GM12878 (cell line): Measurements from ENCODE around the gene SSH2. TPM values are rescaled to one million over a fixed set of nuclear protein-coding genes. Genes with fewer than 3 reads are reported as not detected.

ENCODE experiments used
- ATAC-seq: fragments of 200-7000 bp; cut with Tn5 transposase; 3 replicates; pipeline ENCODE4 v1.9.1; 2020; ENCODE audit warnings: mild to moderate bottlenecking, moderate library complexity
- BruUV-seq: library from RNA; stranded (reverse); fragments of 400-500 nt; replicated peaks from 2 replicates; lab custom pipeline; 2021; lab: Mats Ljungman, UMichigan
- CTCF ChIA-PET: fragments of 300-600 bp; sonication (Branson Sonifier 250); formaldehyde crosslinking; extraction: SDS; loops from one replicate; lab custom pipeline; 2021; ENCODE audit warnings: inconsistent platforms; lab: Yijun Ruan, JAX
- POLR2A ChIA-PET: fragments of 350-600 bp; formaldehyde crosslinking; extraction: SDS; loops from one replicate; lab custom pipeline; 2021; ENCODE audit warnings: inconsistent platforms; lab: Charles Lee
- RAD21 ChIA-PET: fragments of 300-600 bp; sonication (Branson Sonifier 250); formaldehyde crosslinking; loops from one replicate; lab custom pipeline; 2023; ENCODE audit warnings: antibody characterized with exemption; ENCODE audit not compliant: unreplicated experiment; lab: Charles Lee
- SMC1A ChIA-PET: fragments of 300-600 bp; sonication (Branson Sonifier 250); formaldehyde crosslinking; loops from one replicate; lab custom pipeline; 2023; ENCODE audit not compliant: unreplicated experiment, uncharacterized antibody; lab: Charles Lee
- DNase-seq: peaks from one replicate; pipeline ENCODE4 v3.0.0-alpha.2; 2011; ENCODE audit warnings: low read depth, low spot score
- FAIRE-seq: peaks from 3 replicates; lab custom pipeline; 2011; peaks lifted over from hg19 to GRCh38; lab: Jason Lieb, UNC
- H2AFZ ChIP-seq: 2 replicates; pipeline ENCODE4 v1.6.0; 2011; ENCODE audit warnings: low read depth, low read length, control low read depth; ENCODE audit not compliant: control insufficient read depth
- H3K27ac ChIP-seq: 2 replicates; pipeline ENCODE4 v1.5.1; 2011; ENCODE audit warnings: control low read depth; ENCODE audit not compliant: control insufficient read depth, insufficient read depth
- H3K27me3 ChIP-seq, 2 experiments: replicated peaks in 1 of 2; 2 replicates each; pipeline versions ENCODE4 v1.6.0 to v1.6.1; 2011; ENCODE audit warnings: low read length in 1 of 2; ENCODE audit not compliant: control insufficient read depth in 2 of 2, insufficient read depth in 2 of 2
- H3K36me3 ChIP-seq, 2 experiments: 2 replicates each; pipeline ENCODE4 v1.5.1; 2011; ENCODE audit warnings: low read length in 1 of 2; ENCODE audit not compliant: control insufficient read depth in 2 of 2, insufficient read depth in 2 of 2
- H3K4me1 ChIP-seq: 2 replicates; pipeline ENCODE4 v1.6.1; 2011; ENCODE audit warnings: mild to moderate bottlenecking, low read length, moderate library complexity, mixed read lengths; ENCODE audit not compliant: control insufficient read depth, insufficient read depth
- H3K4me2 ChIP-seq: 2 replicates; pipeline ENCODE4 v1.6.0; 2011; ENCODE audit warnings: control low read depth; ENCODE audit not compliant: control insufficient read depth, insufficient read depth
- H3K4me3 ChIP-seq: fragments of 200-600 bp; sonication (generic); 2 replicates; pipeline ENCODE4 v1.5.1; 2016
- H3K79me2 ChIP-seq: 2 replicates; pipeline ENCODE4 v1.6.0; 2011; ENCODE audit warnings: low read length; ENCODE audit not compliant: control insufficient read depth, insufficient read depth
- H3K9ac ChIP-seq: 2 replicates; pipeline ENCODE4 v1.8.0; 2011; ENCODE audit warnings: low read length, control low read depth, mixed read lengths; ENCODE audit not compliant: control insufficient read depth, insufficient read depth
- H3K9me3 ChIP-seq: replicated peaks from 3 replicates; pipeline ENCODE4 v1.5.1; 2011; ENCODE audit warnings: mild to moderate bottlenecking, low read length; ENCODE audit not compliant: control insufficient read depth, insufficient read depth
- H4K20me1 ChIP-seq: 2 replicates; pipeline ENCODE4 v1.6.0; 2011; ENCODE audit not compliant: control insufficient read depth, insufficient read depth
- CHD2 ChIP-seq: IDR thresholded peaks from 2 replicates; pipeline ENCODE4 v1.6.1; 2011; ENCODE audit warnings: low read depth, low read length, improper control_type of control experiment, borderline replicate concordance
- CREM ChIP-seq: IDR thresholded peaks from 2 replicates; pipeline ENCODE4 v1.6.1; 2014; ENCODE audit warnings: antibody characterized with exemption, low read depth
- EZH2 ChIP-seq: IDR thresholded peaks from 2 replicates; pipeline ENCODE4 v1.6.1; 2012; ENCODE audit warnings: low read depth, mild to moderate bottlenecking, control low read depth, inconsistent platforms, low read length, borderline replicate concordance; ENCODE audit not compliant: control insufficient read depth
- MEF2A ChIP-seq: IDR thresholded peaks from 2 replicates; pipeline ENCODE4 v1.6.1; 2011; ENCODE audit warnings: low read depth, mild to moderate bottlenecking, low read length, moderate library complexity; ENCODE audit not compliant: insufficient read depth
- MTA3 ChIP-seq: IDR thresholded peaks from 2 replicates; pipeline ENCODE4 v1.6.1; 2012; ENCODE audit warnings: low read length, inconsistent platforms, borderline replicate concordance
- NR2C1 ChIP-seq: fragments of 450-650 bp; IDR thresholded peaks from 2 replicates; pipeline ENCODE4 v1.6.1; 2017; ENCODE audit warnings: antibody characterized with exemption, mild to moderate bottlenecking, moderate library complexity
- RBBP5 ChIP-seq: fragments of 200-600 bp; sonication (generic); conservative IDR thresholded peaks from 2 replicates; pipeline ENCODE4 v1.6.1; 2016
- SPI1 ChIP-seq: IDR thresholded peaks from 2 replicates; pipeline ENCODE4 v1.6.1; 2011; ENCODE audit warnings: low read depth, mild to moderate bottlenecking, low read length, moderate library complexity, borderline replicate concordance; ENCODE audit not compliant: insufficient read depth
- TCF12 ChIP-seq: IDR thresholded peaks from 2 replicates; pipeline ENCODE4 v1.6.1; 2011; ENCODE audit warnings: low read depth, mild to moderate bottlenecking, low read length
- ZNF207 ChIP-seq: fragments of 450-650 bp; IDR thresholded peaks from 2 replicates; pipeline ENCODE4 v1.6.1; 2014; ENCODE audit warnings: antibody characterized with exemption, mild to moderate bottlenecking, borderline replicate concordance
- WGBS: methylation state at CpG from one replicate; pipeline ENCODE4 v1.1.6; 2016; ENCODE audit warnings: low lambda C conversion rate; ENCODE audit not compliant: insufficient replicate concordance, insufficient coverage; ENCODE audit errors: missing lambda C conversion rate; 5-methylcytosine and 5-hydroxymethylcytosine counted together
- in situ Hi-C: fragments of 300-500 bp; cut with MboI; formaldehyde crosslinking; loops from 9 replicates; pipeline ENCODE4 v1.14.3; 2018; ENCODE audit warnings: mixed read lengths
- intact Hi-C: fragments of 100-400 bp; cut with micrococcal nuclease; formaldehyde crosslinking; loops from one replicate; pipeline ENCODE4 v1.14.2; 2022; ENCODE audit not compliant: unreplicated experiment
- polyA plus RNA-seq, 11 experiments: library from polyadenylated mRNA; depleted of rRNA in 4 of 11; unstranded in 6 of 11; stranded (reverse) in 5 of 11; fragments of >200 nt; fragmentation: Nextera tagmentation in 4 of 11; fragmentation: Illumina TruSeq in 1 of 11; extraction: Ambion mirVana in 4 of 11; extraction: Trizol in 1 of 11; gene quantifications; 1 replicate in 1 of 11; 2 replicates in 10 of 11; pipeline versions ENCODE4 v1.2.1 to v1.2.3, GENCODE V29; 2011 to 2016; ENCODE audit warnings: inconsistent platforms in 2 of 11, missing spikeins in 2 of 11, low read depth in 1 of 11
- total RNA-seq, 4 experiments: library from RNA; depleted of rRNA in 3 of 4; stranded (reverse); fragments of >200 nt in 3 of 4; fragmentation: Illumina TruSeq in 1 of 4; extraction: Trizol in 1 of 4; gene quantifications; 2 replicates each; pipeline versions ENCODE4 v1.2.1 to v1.2.3, GENCODE V29; 2013 to 2021
- TF ChIP-seq, protein P1 (sequence below): fragments of 450-650 bp; IDR thresholded peaks from 2 replicates; pipeline ENCODE4 v1.6.1; 2016; ENCODE audit warnings: mild to moderate bottlenecking
- TF ChIP-seq, protein P2 (sequence below): fragments of 450-650 bp; IDR thresholded peaks from 2 replicates; pipeline ENCODE4 v1.6.1; 2017; ENCODE audit warnings: mild to moderate bottlenecking, moderate library complexity
- TF ChIP-seq, protein P3 (sequence below), 3 experiments: IDR thresholded peaks in 2 of 3; conservative IDR thresholded peaks in 1 of 3; 2 replicates each; pipeline ENCODE4 v1.5.1; 2011; ENCODE audit warnings: low read depth in 3 of 3, low read length in 3 of 3, mild to moderate bottlenecking in 3 of 3, control low read depth in 2 of 3, moderate library complexity in 2 of 3, inconsistent platforms in 1 of 3, mixed read lengths in 1 of 3; ENCODE audit not compliant: control insufficient read depth in 2 of 3, insufficient read depth in 1 of 3; ENCODE audit errors: extremely low read depth in 1 of 3

The SSH2 gene
- total and polyA plus RNA-seq, 10 of the 15 experiments (the other 5 are each of a cell fraction or from before 2014, with no cell fraction given), result 9.3 to 65.9 (median 34.0) TPM

DNA sequence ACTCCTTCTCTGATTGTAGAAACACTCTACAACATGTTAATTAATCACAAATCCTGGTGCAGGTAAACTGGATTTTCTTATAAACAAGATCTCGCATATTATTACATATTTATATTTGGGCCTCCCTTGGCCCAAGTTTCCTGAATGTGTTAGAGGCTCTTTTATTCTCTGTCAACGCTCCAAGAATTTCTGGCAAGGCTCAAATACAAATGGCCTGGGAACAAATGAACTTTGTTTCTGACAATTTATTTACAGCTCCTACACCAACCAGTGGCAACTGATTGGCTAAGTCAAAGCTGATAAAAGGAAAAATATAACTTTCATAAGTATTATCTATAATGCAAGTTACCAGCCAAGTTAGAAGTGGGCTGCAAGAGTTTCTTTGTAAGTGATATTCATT is 242.4 kb downstream of the SSH2 start:
- H3K4me2 ChIP-seq, result no peak overlapping the region
- TF ChIP-seq SPI1 (no peak), CREM (no peak), ZNF207 (no peak), RBBP5 (no peak), MEF2A (no peak), EZH2 (no peak), TCF12 (no peak), NR2C1 (no peak), MTA3 (no peak), CHD2 (no peak)
- TF ChIP-seq, protein P1, sequence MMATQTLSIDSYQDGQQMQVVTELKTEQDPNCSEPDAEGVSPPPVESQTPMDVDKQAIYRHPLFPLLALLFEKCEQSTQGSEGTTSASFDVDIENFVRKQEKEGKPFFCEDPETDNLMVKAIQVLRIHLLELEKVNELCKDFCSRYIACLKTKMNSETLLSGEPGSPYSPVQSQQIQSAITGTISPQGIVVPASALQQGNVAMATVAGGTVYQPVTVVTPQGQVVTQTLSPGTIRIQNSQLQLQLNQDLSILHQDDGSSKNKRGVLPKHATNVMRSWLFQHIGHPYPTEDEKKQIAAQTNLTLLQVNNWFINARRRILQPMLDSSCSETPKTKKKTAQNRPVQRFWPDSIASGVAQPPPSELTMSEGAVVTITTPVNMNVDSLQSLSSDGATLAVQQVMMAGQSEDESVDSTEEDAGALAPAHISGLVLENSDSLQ, result no peak
- TF ChIP-seq, protein P2, sequence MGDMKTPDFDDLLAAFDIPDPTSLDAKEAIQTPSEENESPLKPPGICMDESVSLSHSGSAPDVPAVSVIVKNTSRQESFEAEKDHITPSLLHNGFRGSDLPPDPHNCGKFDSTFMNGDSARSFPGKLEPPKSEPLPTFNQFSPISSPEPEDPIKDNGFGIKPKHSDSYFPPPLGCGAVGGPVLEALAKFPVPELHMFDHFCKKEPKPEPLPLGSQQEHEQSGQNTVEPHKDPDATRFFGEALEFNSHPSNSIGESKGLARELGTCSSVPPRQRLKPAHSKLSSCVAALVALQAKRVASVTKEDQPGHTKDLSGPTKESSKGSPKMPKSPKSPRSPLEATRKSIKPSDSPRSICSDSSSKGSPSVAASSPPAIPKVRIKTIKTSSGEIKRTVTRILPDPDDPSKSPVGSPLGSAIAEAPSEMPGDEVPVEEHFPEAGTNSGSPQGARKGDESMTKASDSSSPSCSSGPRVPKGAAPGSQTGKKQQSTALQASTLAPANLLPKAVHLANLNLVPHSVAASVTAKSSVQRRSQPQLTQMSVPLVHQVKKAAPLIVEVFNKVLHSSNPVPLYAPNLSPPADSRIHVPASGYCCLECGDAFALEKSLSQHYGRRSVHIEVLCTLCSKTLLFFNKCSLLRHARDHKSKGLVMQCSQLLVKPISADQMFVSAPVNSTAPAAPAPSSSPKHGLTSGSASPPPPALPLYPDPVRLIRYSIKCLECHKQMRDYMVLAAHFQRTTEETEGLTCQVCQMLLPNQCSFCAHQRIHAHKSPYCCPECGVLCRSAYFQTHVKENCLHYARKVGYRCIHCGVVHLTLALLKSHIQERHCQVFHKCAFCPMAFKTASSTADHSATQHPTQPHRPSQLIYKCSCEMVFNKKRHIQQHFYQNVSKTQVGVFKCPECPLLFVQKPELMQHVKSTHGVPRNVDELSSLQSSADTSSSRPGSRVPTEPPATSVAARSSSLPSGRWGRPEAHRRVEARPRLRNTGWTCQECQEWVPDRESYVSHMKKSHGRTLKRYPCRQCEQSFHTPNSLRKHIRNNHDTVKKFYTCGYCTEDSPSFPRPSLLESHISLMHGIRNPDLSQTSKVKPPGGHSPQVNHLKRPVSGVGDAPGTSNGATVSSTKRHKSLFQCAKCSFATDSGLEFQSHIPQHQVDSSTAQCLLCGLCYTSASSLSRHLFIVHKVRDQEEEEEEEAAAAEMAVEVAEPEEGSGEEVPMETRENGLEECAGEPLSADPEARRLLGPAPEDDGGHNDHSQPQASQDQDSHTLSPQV, result no peak
- TF ChIP-seq, protein P3, sequence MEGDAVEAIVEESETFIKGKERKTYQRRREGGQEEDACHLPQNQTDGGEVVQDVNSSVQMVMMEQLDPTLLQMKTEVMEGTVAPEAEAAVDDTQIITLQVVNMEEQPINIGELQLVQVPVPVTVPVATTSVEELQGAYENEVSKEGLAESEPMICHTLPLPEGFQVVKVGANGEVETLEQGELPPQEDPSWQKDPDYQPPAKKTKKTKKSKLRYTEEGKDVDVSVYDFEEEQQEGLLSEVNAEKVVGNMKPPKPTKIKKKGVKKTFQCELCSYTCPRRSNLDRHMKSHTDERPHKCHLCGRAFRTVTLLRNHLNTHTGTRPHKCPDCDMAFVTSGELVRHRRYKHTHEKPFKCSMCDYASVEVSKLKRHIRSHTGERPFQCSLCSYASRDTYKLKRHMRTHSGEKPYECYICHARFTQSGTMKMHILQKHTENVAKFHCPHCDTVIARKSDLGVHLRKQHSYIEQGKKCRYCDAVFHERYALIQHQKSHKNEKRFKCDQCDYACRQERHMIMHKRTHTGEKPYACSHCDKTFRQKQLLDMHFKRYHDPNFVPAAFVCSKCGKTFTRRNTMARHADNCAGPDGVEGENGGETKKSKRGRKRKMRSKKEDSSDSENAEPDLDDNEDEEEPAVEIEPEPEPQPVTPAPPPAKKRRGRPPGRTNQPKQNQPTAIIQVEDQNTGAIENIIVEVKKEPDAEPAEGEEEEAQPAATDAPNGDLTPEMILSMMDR (IDR thresholded peaks at IDR 0.05 in 2 of 3, conservative IDR thresholded peaks at IDR 0.05 in 1 of 3; ENCODE audit: control insufficient read depth in 2 of 3, extremely low read depth in 1 of 3, insufficient read depth in 1 of 3, low read depth in 3 of 3, low read length in 3 of 3), result no peak
- TF ChIP-seq, all 136 proteins: peak for 0
- H2AFZ ChIP-seq, result no peak overlapping the region
- RAD21 ChIA-PET, result no interaction called here
- WGBS, result 97% methylated on average over 2 of the region's 2 CpGs
- intact Hi-C loops (no loop called here), in situ Hi-C loops (no loop called here)
- H3K27ac ChIP-seq, result no peak overlapping the region
- no peaks in the 10 kb centered on the region for H3K27me3 ChIP-seq
- H3K9me3 ChIP-seq, result no peaks in the 10 kb centered on the region
- FAIRE-seq (no peak), ATAC-seq (no peak), DNase-seq (no peak)
- POLR2A ChIA-PET, result interaction anchor here (1.2 kb wide), 1 partner anchor 40 kb away, joined by 3 read pairs; no protein-coding TSS in a partner anchor
- 0 out of 2 replicates have a peak, but pooled peaks cover 2% of the 10 kb centered on the region for H3K4me1 ChIP-seq
- no peak overlapping the region for H3K9ac ChIP-seq
- no peaks in the 10 kb centered on the region for H3K79me2 ChIP-seq
- peaks cover 0 to 7% of the 10 kb centered on the region in 2 experiments; a peak in 3 of 4 replicates for H3K36me3 ChIP-seq
- SMC1A ChIA-PET, result interaction anchor here (0.5 to 1.7 kb wide), 4 partner anchors 12 to 115 kb away, joined by 3 to 4 read pairs (median 3); no protein-coding TSS in a partner anchor
- H4K20me1 ChIP-seq, result no peaks in the 10 kb centered on the region
- no peak overlapping the region for H3K4me3 ChIP-seq
- CTCF ChIA-PET, result interaction anchor here (1.3 kb wide), 1 partner anchor 91 kb away, joined by 3 read pairs; no protein-coding TSS in a partner anchor
- no TSS peak for BruUV-seq
